Raji (cell line): ENCODE data around the gene GVQW3.

Experiments used
- POLR2A ChIP-seq: IDR thresholded peaks from 2 replicates; pipeline ENCODE4 v1.6.1; 2011; ENCODE audit warnings: low read depth, low read length, control low read depth; ENCODE audit not compliant: insufficient read depth

GVQW3 gene

GRCh38 chr11:76455331-76455730 lies 74.2 kb downstream of the GVQW3 start:
- no peak for TF ChIP-seq POLR2A

GRCh38 chr11:76455931-76456330 lies 74.8 kb downstream of the GVQW3 start:
- TF ChIP-seq POLR2A, result no peak

GRCh38 chr11:76456571-76456970 lies 75.4 kb downstream of the GVQW3 start:
- no peak for TF ChIP-seq POLR2A
